ENCODE data around the gene OPA1. TPM values are rescaled to one million over a fixed set of nuclear protein-coding genes. Genes with fewer than 3 reads are reported as not detected.

OPA1 gene
- total RNA-seq, 1 experiment from 2014 or later: 75.4 TPM

GRCh38 chr3:193574488-193575070 lies 18.4 kb upstream of the OPA1 start:
- H3K36me3 Mint-ChIP-seq (ENCODE audit: insufficient read depth in 1 of 3, low read depth in 3 of 3): no peaks in the 10 kb centered on the region
- Histone ChIP-seq H3T11ph (ENCODE audit: low read length) (no peak overlapping the region), H3K9me3 (ENCODE audit: control insufficient read depth, low read depth, low read length) (no peaks in the 10 kb centered on the region), H2AFZ (ENCODE audit: low read length) (no peak overlapping the region), H2BK15ac (ENCODE audit: low read depth, low read length) (no peak overlapping the region), H3K79me2 (ENCODE audit: insufficient read depth, low read length) (no peaks in the 10 kb centered on the region), H3K27ac (ENCODE audit: insufficient read length, low read depth, low read length) (no peak overlapping the region), H3K23ac (ENCODE audit: insufficient read length, low read depth, low read length) (no peak overlapping the region), H4K91ac (ENCODE audit: insufficient read length, low read depth, low read length) (no peak overlapping the region), H3K14ac (ENCODE audit: insufficient read depth, low read length) (no peak overlapping the region), H3K79me1 (ENCODE audit: insufficient read depth, low read depth, low read length, poor library complexity, severe bottlenecking) (no peaks in the 10 kb centered on the region), H3K4ac (ENCODE audit: low read depth, low read length) (no peak overlapping the region), H2BK120ac (ENCODE audit: low read depth, low read length, poor library complexity, severe bottlenecking) (no peak overlapping the region), H2BK12ac (ENCODE audit: insufficient read length, low read depth, low read length) (no peak overlapping the region), H2AK5ac (ENCODE audit: insufficient read length, low read length) (no peak overlapping the region), H4K5ac (ENCODE audit: insufficient read length, low read depth, low read length) (no peak overlapping the region), H3K4me1 (ENCODE audit: insufficient read depth, low read length) (peaks cover 2% of the 10 kb centered on the region), H3K9ac (ENCODE audit: extremely low read depth, insufficient read length, low read length) (no peak overlapping the region), H2BK5ac (ENCODE audit: insufficient read length, low read length) (no peak overlapping the region), H2BK20ac (ENCODE audit: low read depth, low read length, poor library complexity, severe bottlenecking) (no peak overlapping the region), H3K23me2 (ENCODE audit: insufficient read length, low read depth, low read length, poor library complexity, severe bottlenecking) (no peaks in the 10 kb centered on the region), H3K4me2 (ENCODE audit: insufficient read depth, insufficient read length, low read length) (no peak overlapping the region), H3K56ac (ENCODE audit: insufficient read length, low read depth, low read length) (no peak overlapping the region), H3K27me3 (ENCODE audit: insufficient read depth, low read length) (no peaks in the 10 kb centered on the region), H4K20me1 (ENCODE audit: control insufficient read depth, insufficient read depth, insufficient read length) (no peaks in the 10 kb centered on the region), H3K18ac (ENCODE audit: insufficient read length, low read depth, low read length) (no peak overlapping the region), H4K8ac (replicated peaks; ENCODE audit: insufficient read length, low read depth, low read length) (no peak overlapping the region)
- TF ChIP-seq CTCF (conservative IDR thresholded peaks at IDR 0.05): no peak
- no peaks in the 10 kb centered on the region for H3K27me3 Mint-ChIP-seq (ENCODE audit: low read depth)
- no peaks in the 10 kb centered on the region for H3K9me3 Mint-ChIP-seq
- peaks cover 18 to 24% of the 10 kb centered on the region in 2 experiments for H3K4me1 Mint-ChIP-seq
- DNase-seq: no peak
- H3K4me3 Mint-ChIP-seq: no peak overlapping the region
- H3K27ac Mint-ChIP-seq: no peak overlapping the region; a peak in 1 of 7 replicates
- no CpG with 5 or more reads among the region's 2 CpGs for WGBS (ENCODE audit: extremely low coverage, insufficient read length, low lambda C conversion rate)
